Measurements from ENCODE around the gene MARCHF5.

The MARCHF5 gene

DNA sequence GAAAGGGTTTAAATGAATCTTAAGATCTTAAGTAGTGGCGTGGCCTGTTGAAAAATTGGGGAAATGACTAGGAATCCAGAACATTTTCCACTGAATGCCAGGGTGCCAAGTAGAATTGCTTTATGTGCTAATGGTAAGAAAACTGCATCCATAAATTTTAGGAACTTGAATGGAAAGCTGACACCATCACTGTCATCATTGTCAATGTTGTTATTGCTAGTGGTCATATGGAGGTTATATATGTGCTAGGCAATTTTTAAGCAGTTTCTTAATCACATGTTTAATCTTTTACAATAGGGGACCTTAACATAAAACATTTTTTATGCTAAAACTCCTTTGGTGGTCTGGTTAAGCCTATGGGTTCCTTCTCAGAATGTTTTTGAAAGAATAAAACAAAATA lies 13.1 kb downstream of the MARCHF5 start:
- no peak overlapping the region for H3K4me2 ChIP-seq (ENCODE audit: insufficient read depth, low read length)
- H3K9ac ChIP-seq (ENCODE audit: low read depth, low read length): no peak overlapping the region

DNA sequence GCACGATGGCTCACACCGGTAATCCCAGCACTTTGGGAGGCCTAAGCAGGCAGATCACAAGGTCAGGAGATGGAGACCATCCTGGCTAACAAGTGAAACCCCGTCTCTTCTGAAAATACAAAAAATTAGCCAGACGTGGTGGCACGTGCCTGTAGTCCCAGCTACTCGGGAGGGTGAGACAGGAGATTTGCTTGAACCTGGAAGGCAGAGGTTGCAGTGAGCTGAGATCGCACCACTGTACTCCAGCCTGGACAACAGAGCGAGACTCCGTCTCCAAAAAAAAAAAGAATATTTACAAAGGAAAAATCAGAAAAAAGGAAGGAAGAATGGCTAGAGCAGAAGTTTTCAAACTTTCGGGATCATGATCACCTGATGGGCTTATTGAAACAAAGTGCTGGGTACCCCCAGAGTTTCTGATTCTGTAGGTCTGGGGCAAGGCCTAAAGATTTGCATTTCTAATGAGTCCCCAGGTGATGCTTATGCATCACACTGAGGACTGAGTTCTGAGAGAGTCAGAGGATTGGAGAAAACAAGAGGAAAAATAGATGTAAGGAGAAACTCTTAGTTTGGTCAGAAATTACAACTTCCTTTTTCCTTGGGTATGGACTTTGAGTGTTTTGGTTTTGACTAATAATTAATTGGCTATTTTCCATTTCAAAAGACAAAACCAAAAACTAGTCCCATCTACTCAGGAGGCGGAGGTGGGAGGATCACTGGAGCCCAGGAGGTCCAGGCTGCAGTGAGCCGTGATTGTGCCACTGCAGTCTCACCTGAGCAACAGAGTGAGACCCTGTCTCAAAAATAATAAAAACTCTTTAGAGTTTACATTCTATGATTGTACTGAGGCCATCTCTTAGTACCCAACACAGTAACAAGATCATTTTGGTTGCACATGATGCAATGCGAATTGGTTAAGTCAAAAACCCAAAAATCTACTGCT lies 14.4 kb downstream of the MARCHF5 start:
- ATAC-seq (ENCODE audit: insufficient read depth, low read depth) (no peak), DNase-seq (no peak)
- Histone ChIP-seq H3K9me3 (ENCODE audit: insufficient read depth, low read length, severe bottlenecking) (no peaks in the 10 kb centered on the region), H3K79me2 (ENCODE audit: insufficient read depth, low read length) (peaks cover 94% of the 10 kb centered on the region), H3K4me1 (ENCODE audit: insufficient read depth, low read length) (no peaks in the 10 kb centered on the region), H3K9ac (ENCODE audit: low read depth, low read length) (no peak overlapping the region), H3K27ac (ENCODE audit: low read length) (no peak overlapping the region), H3K27me3 (ENCODE audit: insufficient read depth, low read length, poor library complexity) (no peaks in the 10 kb centered on the region), H4K20me1 (ENCODE audit: insufficient read depth, low read length) (peaks cover 43% of the 10 kb centered on the region; the same call in 1 of the 2 replicates), H3K4me3 (ENCODE audit: low read depth in 1 of 2, low read length in 2 of 2) (no peak overlapping the region), H3K36me3 (ENCODE audit: insufficient read depth, low read length) (peaks cover 10% of the 10 kb centered on the region; the same call in 1 of the 2 replicates), H3K4me2 (ENCODE audit: insufficient read depth, low read length) (no peak overlapping the region), H2AFZ (ENCODE audit: low read depth, low read length) (no peak overlapping the region)
- TF ChIP-seq, protein P1, sequence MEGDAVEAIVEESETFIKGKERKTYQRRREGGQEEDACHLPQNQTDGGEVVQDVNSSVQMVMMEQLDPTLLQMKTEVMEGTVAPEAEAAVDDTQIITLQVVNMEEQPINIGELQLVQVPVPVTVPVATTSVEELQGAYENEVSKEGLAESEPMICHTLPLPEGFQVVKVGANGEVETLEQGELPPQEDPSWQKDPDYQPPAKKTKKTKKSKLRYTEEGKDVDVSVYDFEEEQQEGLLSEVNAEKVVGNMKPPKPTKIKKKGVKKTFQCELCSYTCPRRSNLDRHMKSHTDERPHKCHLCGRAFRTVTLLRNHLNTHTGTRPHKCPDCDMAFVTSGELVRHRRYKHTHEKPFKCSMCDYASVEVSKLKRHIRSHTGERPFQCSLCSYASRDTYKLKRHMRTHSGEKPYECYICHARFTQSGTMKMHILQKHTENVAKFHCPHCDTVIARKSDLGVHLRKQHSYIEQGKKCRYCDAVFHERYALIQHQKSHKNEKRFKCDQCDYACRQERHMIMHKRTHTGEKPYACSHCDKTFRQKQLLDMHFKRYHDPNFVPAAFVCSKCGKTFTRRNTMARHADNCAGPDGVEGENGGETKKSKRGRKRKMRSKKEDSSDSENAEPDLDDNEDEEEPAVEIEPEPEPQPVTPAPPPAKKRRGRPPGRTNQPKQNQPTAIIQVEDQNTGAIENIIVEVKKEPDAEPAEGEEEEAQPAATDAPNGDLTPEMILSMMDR (IDR thresholded peaks at IDR 0.05; ENCODE audit: borderline replicate concordance, extremely low read depth, low read length, poor library complexity, severe bottlenecking): no peak
- TF ChIP-seq EZH2 (IDR thresholded peaks at IDR 0.05; ENCODE audit: borderline replicate concordance, low read depth, low read length, severe bottlenecking): no peak

More for the DNA sequence above, 13.1 kb downstream of the MARCHF5 start:
- H3K27me3 ChIP-seq (ENCODE audit: insufficient read depth, low read length, poor library complexity): no peaks in the 10 kb centered on the region
- peaks cover 94% of the 10 kb centered on the region for H3K79me2 ChIP-seq (ENCODE audit: insufficient read depth, low read length)
- H3K4me3 ChIP-seq (ENCODE audit: low read depth in 1 of 2, low read length in 2 of 2): no peak overlapping the region
- no peak overlapping the region for H2AFZ ChIP-seq (ENCODE audit: low read depth, low read length)
- no peak overlapping the region for H3K27ac ChIP-seq (ENCODE audit: low read length)
- no peaks in the 10 kb centered on the region for H3K9me3 ChIP-seq (ENCODE audit: insufficient read depth, low read length, severe bottlenecking)
- no peak for ATAC-seq (ENCODE audit: insufficient read depth, low read depth)
- TF ChIP-seq, protein P1 (IDR thresholded peaks at IDR 0.05; ENCODE audit: borderline replicate concordance, extremely low read depth, low read length, poor library complexity, severe bottlenecking): no peak
- no peak for TF ChIP-seq EZH2 (IDR thresholded peaks at IDR 0.05; ENCODE audit: borderline replicate concordance, low read depth, low read length, severe bottlenecking)
- no peak for DNase-seq
- no peaks in the 10 kb centered on the region for H3K4me1 ChIP-seq (ENCODE audit: insufficient read depth, low read length)
- peaks cover 52% of the 10 kb centered on the region; the same call in 1 of the 2 replicates for H4K20me1 ChIP-seq (ENCODE audit: insufficient read depth, low read length)
- peaks cover 17% of the 10 kb centered on the region; the same call in 1 of the 2 replicates for H3K36me3 ChIP-seq (ENCODE audit: insufficient read depth, low read length)

DNA sequence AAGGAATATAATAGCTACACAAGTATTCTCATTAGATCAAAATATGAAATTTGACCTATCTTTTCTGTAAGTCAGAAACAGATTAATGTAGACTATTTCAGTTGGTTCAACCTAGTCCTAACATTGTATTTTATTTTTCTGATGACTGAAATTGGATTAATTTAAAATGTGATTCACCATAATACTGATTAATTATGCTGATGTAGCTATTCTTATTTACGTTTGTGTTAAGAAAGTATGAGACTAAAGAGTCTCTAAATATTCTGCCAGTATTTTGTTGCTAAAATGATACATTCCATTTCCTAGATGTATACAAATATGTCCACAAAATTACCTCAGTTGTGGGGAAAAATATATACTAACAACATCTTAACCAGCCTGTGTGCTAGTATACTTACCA lies 18.3 kb downstream of the MARCHF5 start:
- H2AFZ ChIP-seq (ENCODE audit: low read depth, low read length): no peak overlapping the region
- DNase-seq: no peak
- no peak overlapping the region for H3K4me3 ChIP-seq (ENCODE audit: low read depth in 1 of 2, low read length in 2 of 2)
- no peaks in the 10 kb centered on the region for H3K27me3 ChIP-seq (ENCODE audit: insufficient read depth, low read length, poor library complexity)
- peaks cover 74% of the 10 kb centered on the region for H3K79me2 ChIP-seq (ENCODE audit: insufficient read depth, low read length)
- no peak for TF ChIP-seq EZH2 (IDR thresholded peaks at IDR 0.05; ENCODE audit: borderline replicate concordance, low read depth, low read length, severe bottlenecking)
- TF ChIP-seq, protein P1 (IDR thresholded peaks at IDR 0.05; ENCODE audit: borderline replicate concordance, extremely low read depth, low read length, poor library complexity, severe bottlenecking): no peak
- no peak overlapping the region for H3K27ac ChIP-seq (ENCODE audit: low read length)
- ATAC-seq (ENCODE audit: insufficient read depth, low read depth): no peak
- H3K4me2 ChIP-seq (ENCODE audit: insufficient read depth, low read length): no peak overlapping the region
- H3K9ac ChIP-seq (ENCODE audit: low read depth, low read length): no peak overlapping the region
- peaks cover 21% of the 10 kb centered on the region; the same call in 1 of the 2 replicates for H4K20me1 ChIP-seq (ENCODE audit: insufficient read depth, low read length)
- H3K4me1 ChIP-seq (ENCODE audit: insufficient read depth, low read length): no peaks in the 10 kb centered on the region
- peaks cover 27% of the 10 kb centered on the region for H3K36me3 ChIP-seq (ENCODE audit: insufficient read depth, low read length)
- no peaks in the 10 kb centered on the region for H3K9me3 ChIP-seq (ENCODE audit: insufficient read depth, low read length, severe bottlenecking)

Measured in DND-41 (cell line).